ENCODE data around the gene SLIT1. TPM values are rescaled to one million over a fixed set of nuclear protein-coding genes. Genes with fewer than 3 reads are reported as not detected.

SLIT1 gene
- total and polyA plus RNA-seq, 2 of the 8 experiments (the other 6 are each of a cell fraction or from before 2014, with no cell fraction given), result 0.70 to 0.88 TPM

- Histone ChIP-seq H4K5ac (ENCODE audit: insufficient read length, low read depth, low read length) (no peak overlapping the region), H2BK20ac (ENCODE audit: low read length) (no peak overlapping the region), H3K79me2 (ENCODE audit: control insufficient read depth in 1 of 2, insufficient read depth in 2 of 2, low read length in 2 of 2) (no peaks in the 10 kb centered on the region), H3K4me2 (ENCODE audit: insufficient read depth in 1 of 2, low read depth in 2 of 2, low read length in 2 of 2) (no peak overlapping the region), H2BK12ac (ENCODE audit: low read depth, low read length) (no peak overlapping the region), H4K91ac (replicated peaks; ENCODE audit: insufficient read length, low read length) (no peak overlapping the region), H2BK5ac (ENCODE audit: low read depth, low read length) (no peak overlapping the region), H3K4me1 (replicated peaks in 1 of 4; ENCODE audit: control insufficient read depth in 3 of 4, insufficient read depth in 4 of 4, low read length in 3 of 4) (peaks cover 2 to 9% (median 5%) of the 10 kb centered on the region in 4 experiments; a peak in 5 of 7 replicates), H3K4me3 (ENCODE audit: extremely low read depth in 1 of 4, insufficient read depth in 2 of 4, low read depth in 3 of 4, low read length in 4 of 4) (no peak overlapping the region), H3K27me3 (replicated peaks in 1 of 4; ENCODE audit: control insufficient read depth in 3 of 4, extremely low read depth in 1 of 4, insufficient read depth in 3 of 4, low read length in 3 of 4) (peaks cover 0 to 12% (median 7%) of the 10 kb centered on the region in 4 experiments; a peak in 5 of 7 replicates), H3K14ac (ENCODE audit: insufficient read length) (no peak overlapping the region), H2AK5ac (ENCODE audit: low read depth, low read length) (no peak overlapping the region), H3K36me3 (ENCODE audit: control insufficient read depth in 2 of 4, insufficient read depth in 4 of 4, low read length in 3 of 4) (no peaks in the 10 kb centered on the region), H2BK120ac (replicated peaks; ENCODE audit: low read depth, low read length) (no peak overlapping the region), H3K9ac (replicated peaks in 1 of 4; ENCODE audit: extremely low read depth in 1 of 4, low read depth in 3 of 4, low read length in 3 of 4) (no peak overlapping the region), H3K9me3 (ENCODE audit: insufficient read depth in 2 of 2, low read depth in 1 of 2, low read length in 1 of 2) (no peaks in the 10 kb centered on the region), H3K56ac (replicated peaks; ENCODE audit: insufficient read length, low read depth, low read length) (no peak overlapping the region), H3K79me1 (ENCODE audit: low read depth, low read length) (no peaks in the 10 kb centered on the region), H3K4ac (replicated peaks; ENCODE audit: insufficient read length, low read depth, low read length) (no peak overlapping the region), H3K23me2 (ENCODE audit: low read depth, low read length) (peaks cover 4% of the 10 kb centered on the region; the same call in 1 of the 2 replicates), H3K18ac (ENCODE audit: extremely low read depth, low read length) (no peak overlapping the region), H4K20me1 (replicated peaks in 1 of 2; ENCODE audit: control insufficient read depth in 1 of 2, insufficient read depth in 2 of 2, low read length in 2 of 2) (peaks cover 0 to 3% of the 10 kb centered on the region in 2 experiments), H3K27ac (ENCODE audit: low read depth, low read length) (no peak overlapping the region), H4K8ac (ENCODE audit: extremely low read depth, insufficient read depth, low read length) (no peak overlapping the region), H2AFZ (ENCODE audit: low read length) (0 out of 2 replicates have a peak overlapping the region, but pooled peaks have one; percentile 7), H3K23ac (ENCODE audit: insufficient read length) (no peak overlapping the region), H2BK15ac (ENCODE audit: low read length) (no peak overlapping the region)
- POLR2A ChIA-PET (ENCODE audit: partially characterized antibody), result no interaction called here
- FAIRE-seq, result no peak
- WGBS, 2 experiments (ENCODE audit: extremely low coverage in 1 of 2, insufficient coverage in 1 of 2, insufficient read length in 1 of 2, insufficient replicate concordance in 2 of 2, low coverage in 1 of 2, low lambda C conversion rate in 2 of 2, missing lambda C conversion rate in 1 of 2), result 61% methylated on average over 3 of the region's 3 CpGs; no CpG with 5 or more reads in 1 of the 2 experiments
- CTCF ChIA-PET (ENCODE audit: partially characterized antibody), result interaction anchor here (0.9 to 44.6 kb wide), 7 partner anchors 8 to 115 kb away, joined by 3 to 1348 read pairs (median 11); partner anchors contain the start of gene SLIT1
- DNase-seq (ENCODE audit: low read depth in 1 of 2, low spot score in 2 of 2), result no peak
- TF ChIP-seq HDAC6 (IDR thresholded peaks at IDR 0.05; ENCODE audit: low read depth, low read length), result no peak
- TF ChIP-seq SAP30 (IDR thresholded peaks at IDR 0.05; ENCODE audit: insufficient read depth, insufficient replicate concordance, low read length), result no peak
Observed at GRCh38 chr10:97199152-97199551, 13.4 kb upstream of the SLIT1 start.

Measured in H1 (cell line).